H1 (cell line): ENCODE results near the gene MAPK8. TPM values are rescaled to one million over a fixed set of nuclear protein-coding genes. Genes with fewer than 3 reads are reported as not detected.

Source experiments
- SIRT6 ChIP-seq: IDR thresholded peaks from one replicate; pipeline ENCODE4 v1.7.1; 2012; ENCODE audit warnings: low read length, inconsistent platforms
- YY1 ChIP-seq: IDR thresholded peaks from 2 replicates; pipeline ENCODE4 v1.6.1; 2011; ENCODE audit warnings: low read depth, mild to moderate bottlenecking, low read length
- polyA plus RNA-seq, 7 experiments: library from polyadenylated mRNA; depleted of rRNA in 3 of 7; stranded (reverse) in 5 of 7; unstranded in 2 of 7; fragments of >200 nt in 5 of 7; fragments of 200-250 nt in 2 of 7; gene quantifications; 1 replicate in 5 of 7; 2 replicates in 1 of 7; 4 replicates in 1 of 7; pipeline versions ENCODE4 v1.2.1 to v1.2.3, GENCODE V29; 2011 to 2013; ENCODE audit warnings: missing spikeins in 2 of 7, mixed read lengths in 2 of 7
- total RNA-seq: library from RNA; stranded (reverse); fragmentation: NEBNext Ultra II Directional; extraction: Animal tissue kit (Norgen Biotek cat#: 25700); gene quantifications from 2 replicates; pipeline ENCODE4 v1.2.1, GENCODE V29; 2021

The MAPK8 gene
- total and polyA plus RNA-seq, 2 of the 8 experiments (the other 6 are each of a cell fraction or from before 2014, with no cell fraction given) = 23.3 to 71.3 TPM

GRCh38 chr10:48481385-48481784 lies 174.9 kb downstream of the MAPK8 start (continued):
- no peak for TF ChIP-seq SIRT6
- TF ChIP-seq YY1 = no peak
- TF ChIP-seq, all 59 proteins: peak for 0
